HG03060 (cell line): ENCODE data around the gene ARHGAP24.
"Not testable (repeated sequence)": the region's sequence is repeated elsewhere in the genome, so short reads cannot be mapped to it uniquely, and the experiment has no call there.

Experiments
- ATAC-seq: cut with Tn5 transposase; IDR thresholded peaks from one replicate; pipeline ENCODE4 v1.9.1; 2021; ENCODE audit warnings: low read depth, moderate number of reproducible peaks; ENCODE audit not compliant: unreplicated experiment

ARHGAP24 gene

DNA sequence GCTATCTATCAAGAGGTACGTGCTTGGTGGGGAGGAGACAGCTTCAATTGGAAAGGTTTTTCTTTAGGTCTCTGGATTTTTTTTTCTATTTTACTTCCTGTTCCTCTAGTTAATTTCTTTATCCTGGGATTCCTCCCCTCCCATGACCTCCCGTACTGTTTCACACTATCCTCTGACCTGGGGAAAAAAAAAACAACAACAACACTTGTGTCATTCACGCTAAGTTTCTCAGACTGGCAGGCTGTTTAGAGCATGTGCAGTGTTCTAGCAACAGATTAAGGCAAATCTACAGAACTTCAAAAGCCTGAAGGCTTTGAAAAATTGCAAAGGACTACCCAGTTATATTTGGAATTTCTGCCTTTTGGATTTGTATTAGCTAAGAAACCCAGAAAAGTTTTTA is 358.4 kb downstream of the ARHGAP24 start:
- ATAC-seq, result no peak

DNA sequence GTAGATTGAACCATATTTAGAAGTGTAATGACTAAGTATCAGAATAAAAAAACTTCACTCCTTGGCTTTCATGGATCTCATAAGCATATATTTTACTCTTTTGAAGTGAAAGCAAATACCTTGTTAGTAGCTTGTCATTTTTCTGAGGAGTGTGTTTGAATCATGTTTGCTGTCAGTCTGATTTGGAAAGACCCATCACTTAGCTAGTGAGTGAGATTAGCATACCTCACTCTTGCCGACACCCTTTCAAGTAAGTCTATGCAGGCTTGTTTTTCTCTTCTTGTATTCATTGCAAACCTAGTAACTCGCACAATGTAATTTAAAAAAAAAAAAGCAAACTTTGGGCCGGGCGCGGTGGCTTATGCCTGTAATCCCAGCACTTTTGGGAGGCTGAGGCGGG is 360.0 kb downstream of the ARHGAP24 start:
- no peak for ATAC-seq

DNA sequence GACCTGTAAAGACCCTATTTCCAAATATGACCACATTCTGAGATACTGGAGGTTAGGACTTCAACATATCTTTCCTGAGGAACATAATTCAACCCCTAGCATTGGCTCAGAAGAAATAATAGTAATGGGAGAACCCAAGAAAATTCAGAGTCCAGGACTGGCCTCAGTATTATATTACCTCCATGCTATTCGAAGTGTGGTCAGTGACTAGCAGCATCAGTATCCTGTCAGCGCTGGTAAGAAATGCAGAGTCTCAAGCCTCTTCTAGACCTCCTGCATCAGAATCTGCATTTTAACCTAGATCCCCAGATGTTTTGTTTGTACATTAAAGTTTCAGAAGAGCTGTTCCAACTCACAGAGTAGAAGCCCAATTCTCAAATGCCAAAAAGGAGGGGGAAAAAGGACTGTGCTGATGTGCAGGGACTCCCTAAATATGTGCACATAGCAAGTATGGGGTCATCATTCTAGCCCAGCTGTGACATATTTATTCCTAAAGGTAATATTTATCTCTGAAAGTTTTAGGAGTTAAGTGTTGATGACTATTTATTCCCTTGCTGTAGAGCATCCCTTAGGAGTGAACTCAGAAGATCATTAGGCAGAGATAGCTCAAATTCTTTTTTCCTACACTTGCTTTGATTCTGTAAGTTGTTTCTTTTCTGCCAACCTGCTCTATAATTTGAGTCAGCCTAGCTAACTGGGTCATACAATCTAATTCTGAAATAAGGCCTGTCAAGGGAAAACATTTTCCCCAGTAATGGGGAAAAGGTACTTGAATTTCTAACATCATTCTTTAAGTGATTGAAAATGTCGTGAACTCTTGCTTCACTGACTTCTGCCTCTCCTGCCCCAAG is 361.9 kb downstream of the ARHGAP24 start:
- ATAC-seq, result no peak

DNA sequence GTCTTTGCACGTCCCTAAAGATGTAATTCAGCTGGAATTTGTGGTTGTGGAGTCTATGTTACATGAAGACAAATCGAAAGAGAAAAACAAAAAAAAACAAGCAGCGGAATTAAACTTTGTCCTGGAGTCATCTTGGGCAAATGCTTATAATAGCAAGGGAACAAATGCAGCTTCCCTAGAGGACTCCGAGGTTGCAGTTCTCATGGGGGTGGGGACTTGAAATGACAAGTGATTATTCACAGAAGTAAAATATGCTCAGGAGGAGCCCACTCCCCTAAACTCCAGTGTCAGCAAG is 362.4 kb downstream of the ARHGAP24 start:
- ATAC-seq, result no peak

DNA sequence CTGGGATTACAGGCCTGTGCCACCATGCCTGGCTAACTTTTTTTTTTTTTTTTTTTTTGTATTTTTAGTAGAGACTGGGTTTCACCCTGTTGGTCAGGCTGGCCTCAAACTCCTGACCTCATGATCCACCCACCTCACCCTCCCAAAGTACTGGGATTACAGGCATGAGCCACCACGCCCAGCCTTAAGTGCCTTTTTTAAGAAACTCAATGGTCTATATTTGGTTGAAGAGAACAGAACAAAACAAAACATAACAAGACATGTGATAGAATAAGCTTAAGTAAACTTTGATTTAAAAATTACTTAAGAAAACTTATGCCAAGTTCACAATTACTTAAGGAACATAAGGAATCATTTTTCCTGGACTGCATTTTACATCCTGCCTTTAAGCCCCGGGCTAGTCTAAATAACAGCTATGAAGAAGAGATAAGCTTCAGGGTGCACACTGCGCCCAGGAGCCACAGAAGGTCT is 365.1 kb downstream of the ARHGAP24 start:
- not testable (repeated sequence) for ATAC-seq

DNA sequence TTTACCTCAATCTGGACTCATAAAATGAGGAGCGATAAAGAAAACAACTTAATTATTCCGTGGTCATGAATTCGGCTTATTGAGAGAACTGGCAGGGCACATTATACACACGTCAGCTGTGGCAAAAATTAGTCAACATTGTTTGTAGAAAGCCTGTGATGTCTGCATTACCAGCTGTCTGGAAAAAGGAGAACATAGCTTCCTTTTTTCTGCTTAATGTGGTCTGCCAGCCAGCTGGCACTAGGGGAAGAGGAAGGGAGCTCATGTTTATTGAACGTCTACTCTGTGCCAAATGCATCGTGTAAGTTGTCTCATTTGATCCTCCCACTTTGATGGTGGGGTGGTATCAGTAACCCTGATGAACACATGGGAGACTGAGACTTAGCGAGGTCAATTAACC is 367.6 kb downstream of the ARHGAP24 start:
- no peak for ATAC-seq

DNA sequence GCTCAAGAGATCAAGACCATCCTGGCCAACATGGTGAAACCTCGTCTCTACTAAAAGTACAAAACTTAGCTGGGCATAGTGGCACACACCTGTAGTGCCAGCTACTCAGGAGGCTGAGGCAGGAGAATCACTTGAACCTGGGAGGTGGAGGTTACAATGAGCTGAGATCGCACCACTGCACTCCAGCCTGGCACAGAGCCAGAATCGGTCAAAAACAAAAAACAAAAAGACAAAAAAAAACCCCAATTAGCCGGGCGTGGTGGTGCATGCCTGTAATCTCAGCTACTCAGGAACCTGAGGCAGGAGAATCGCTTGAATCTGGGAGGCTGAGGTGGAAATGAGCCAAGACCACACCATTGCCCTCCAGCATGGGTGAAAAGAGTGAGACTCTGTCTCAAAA is 378.8 kb downstream of the ARHGAP24 start:
- ATAC-seq, result not testable (repeated sequence)

DNA sequence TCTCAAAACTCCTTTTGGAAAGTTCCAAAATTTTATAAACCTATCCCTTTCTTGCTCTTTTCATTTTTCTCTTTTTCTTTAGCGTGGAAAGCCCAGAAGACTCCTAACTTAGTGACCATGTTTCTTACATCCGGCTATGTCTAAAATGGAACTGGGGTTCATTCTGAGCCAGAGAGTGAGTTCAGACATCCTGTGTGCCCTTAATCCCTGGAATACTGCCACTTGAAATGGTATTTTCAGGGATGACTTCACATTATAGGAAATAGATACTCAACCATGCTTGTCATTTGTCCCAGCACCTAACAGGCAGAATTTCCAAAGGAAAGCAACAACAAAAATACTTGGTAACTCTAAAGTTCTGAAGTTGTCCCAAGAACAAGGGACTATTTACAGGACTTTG is 379.6 kb downstream of the ARHGAP24 start:
- no peak for ATAC-seq

DNA sequence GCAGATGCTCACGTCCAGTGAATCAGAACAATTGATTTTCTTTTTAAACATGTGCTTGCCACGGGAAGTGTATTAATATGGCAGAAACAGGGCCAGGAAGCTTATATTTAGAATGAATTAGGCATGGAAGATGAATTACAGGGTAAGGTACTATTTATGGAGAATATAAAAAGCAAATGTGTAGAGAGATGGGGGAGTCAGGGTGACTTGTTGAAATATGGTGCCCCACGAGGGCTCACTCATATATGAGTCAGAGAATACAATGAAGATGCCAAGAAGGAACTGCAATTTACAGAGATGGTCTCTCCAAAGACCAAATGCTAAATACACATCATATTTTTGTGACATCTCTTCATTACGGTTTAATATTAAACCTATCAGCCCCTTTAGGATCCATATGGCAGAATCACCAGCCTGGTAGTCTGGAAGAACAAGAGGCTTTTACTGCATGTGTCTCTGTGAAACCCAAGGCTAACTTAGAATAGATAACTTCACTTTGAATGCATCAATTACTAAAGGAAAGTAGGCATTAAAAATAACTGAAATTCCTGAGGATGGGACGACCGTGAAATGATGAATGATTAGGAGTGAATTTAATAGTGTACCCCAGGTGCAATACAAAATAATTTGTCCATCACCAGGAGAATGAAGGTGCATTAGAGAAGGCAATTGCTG is 385.3 kb downstream of the ARHGAP24 start:
- ATAC-seq, result no peak

DNA sequence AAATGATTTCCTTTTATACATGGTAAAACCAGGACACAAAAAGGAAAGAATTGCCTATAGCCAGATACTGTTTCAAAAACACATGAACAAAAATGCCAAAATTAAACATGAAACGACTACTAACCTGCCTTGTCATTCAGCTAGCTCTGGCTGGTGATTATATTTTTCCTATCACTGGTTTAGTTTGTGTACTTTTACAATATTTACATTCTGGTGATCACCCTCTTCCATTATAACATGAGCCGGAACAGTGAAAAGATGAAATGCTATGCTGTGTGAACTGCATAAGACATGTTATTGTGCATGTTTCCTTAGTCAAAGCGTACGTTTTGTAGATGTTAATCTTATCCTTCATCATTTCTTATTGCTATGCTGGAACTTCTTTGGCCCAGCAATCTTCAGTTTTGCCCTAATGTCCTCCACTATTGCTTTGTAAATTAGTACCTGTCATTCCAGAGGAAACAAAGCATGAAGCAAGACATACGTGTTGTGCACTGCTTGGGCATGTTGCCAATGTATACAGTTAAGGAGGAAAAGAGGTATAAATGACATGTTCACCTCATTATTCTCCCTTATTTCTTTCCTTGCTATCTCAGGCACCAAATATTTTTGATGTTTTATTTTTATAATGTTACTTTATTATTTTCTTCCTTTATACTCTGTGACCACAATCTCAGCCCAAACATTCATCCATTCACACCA is 386.3 kb downstream of the ARHGAP24 start:
- ATAC-seq, result no peak

DNA sequence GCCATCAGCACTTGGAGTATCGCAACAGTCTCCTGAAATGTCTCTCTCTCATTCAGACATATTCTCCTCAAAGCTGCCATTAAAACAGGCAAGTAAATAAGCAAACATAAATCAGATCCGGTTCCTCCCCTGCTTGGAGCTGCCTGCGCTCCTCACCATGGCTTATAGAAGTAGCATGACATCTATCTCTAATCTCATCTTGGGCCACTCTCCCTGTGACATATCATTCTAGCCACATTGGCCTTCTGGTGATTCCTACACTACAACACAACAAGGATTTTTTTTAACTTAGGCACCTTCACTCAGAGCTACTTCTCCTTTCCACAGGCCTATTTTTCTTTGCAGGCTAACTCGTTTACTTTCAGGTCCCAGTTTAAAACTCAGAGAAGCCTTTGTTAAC is 387.9 kb downstream of the ARHGAP24 start:
- no peak for ATAC-seq

DNA sequence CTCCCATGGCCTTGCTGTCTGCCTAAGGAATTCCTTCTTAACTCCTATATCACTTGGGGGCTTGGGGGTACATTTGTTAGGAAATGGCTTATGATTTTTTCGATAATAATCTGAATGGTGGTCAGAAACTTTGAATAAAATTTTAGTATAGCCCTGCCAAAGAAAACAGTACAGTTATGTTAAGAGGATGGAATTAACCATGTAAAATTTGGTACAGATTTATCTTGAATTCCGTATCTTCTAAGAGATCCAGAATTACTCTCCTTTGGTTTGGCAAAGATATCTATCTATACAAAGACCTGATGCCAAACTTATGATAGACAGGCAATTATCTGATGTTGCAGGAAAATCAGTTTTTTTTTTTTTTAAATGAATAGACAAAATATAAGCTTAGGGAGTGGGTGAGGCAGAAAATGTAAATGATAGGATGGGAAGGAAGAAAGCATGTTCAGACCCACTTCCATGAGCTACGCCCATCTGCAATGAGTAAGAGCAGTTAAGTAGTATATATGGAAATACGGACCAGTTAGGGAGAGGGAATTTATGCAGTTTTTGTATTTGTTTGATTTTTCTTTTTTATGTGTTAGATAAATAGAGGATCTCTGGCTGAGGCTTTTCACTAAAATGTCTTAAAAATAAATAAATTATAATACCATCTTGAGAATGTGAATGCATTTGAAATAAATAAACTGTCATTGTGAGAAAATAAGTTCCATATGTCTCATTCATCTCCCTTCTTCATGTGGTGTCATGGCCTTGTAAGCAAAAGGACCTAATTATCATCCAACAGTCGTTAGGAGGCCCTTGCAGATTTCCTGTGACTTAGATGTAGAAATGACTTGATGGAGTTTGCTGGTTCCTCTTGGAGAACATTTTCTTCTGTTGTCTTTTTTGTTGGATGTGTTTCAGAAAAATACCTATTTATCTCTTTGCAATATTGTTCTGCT is 389.6 kb downstream of the ARHGAP24 start:
- ATAC-seq, result no peak

DNA sequence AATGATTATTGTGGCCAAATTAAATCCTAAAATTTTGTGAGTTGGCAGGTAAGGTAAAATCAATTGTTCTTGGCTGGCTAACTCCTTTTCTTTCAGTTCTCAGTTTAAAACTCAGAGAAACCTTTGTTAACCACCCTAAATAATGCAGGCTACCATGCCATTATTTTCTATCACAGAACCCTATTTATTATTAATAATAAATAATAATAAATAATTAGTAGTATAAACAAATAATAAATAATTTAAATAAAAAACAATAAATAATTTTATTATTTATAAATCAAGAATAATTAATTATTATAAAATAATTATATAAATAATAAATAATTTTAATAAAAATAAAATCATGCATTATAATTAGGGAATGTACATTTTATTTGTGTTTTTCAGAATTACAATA is 390.3 kb downstream of the ARHGAP24 start:
- no peak for ATAC-seq

DNA sequence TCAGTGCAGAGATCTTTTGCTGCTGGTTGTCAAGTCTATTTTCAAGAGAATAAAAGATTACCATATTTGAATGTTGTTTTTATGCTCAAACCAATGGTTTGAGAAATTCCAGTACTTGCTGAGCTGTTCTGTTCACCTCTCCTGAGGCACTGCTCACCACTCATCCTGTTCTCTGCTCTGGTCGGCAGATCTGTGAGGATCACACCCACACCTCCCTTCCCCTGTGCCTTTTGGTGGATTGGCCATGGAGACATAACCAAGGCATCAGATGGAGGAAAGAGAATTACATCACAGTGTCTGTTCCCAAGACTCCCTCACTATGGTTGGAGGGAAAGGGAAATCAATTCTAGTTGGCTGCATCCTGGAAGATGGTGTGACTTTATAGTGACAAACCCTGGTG is 391.6 kb downstream of the ARHGAP24 start:
- ATAC-seq, result no peak

DNA sequence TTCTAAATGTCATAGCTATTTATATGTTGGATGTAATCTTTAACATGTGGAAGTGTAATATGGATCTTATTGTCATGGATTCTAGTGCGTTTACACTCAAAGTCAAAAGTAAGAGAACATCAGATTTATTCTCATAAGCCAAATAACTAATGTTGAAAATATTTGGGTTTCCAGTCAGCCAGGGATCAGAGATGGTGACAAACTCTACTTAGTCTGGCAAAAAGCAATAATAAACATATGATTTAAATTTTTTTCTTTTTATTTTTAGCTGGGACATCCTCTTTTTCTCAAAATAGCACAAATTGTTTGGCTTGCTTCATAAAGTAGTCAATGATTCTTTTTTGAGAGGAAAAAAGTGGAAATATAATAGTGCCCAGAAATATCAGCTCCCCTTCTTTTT is 392.3 kb downstream of the ARHGAP24 start:
- no peak for ATAC-seq

DNA sequence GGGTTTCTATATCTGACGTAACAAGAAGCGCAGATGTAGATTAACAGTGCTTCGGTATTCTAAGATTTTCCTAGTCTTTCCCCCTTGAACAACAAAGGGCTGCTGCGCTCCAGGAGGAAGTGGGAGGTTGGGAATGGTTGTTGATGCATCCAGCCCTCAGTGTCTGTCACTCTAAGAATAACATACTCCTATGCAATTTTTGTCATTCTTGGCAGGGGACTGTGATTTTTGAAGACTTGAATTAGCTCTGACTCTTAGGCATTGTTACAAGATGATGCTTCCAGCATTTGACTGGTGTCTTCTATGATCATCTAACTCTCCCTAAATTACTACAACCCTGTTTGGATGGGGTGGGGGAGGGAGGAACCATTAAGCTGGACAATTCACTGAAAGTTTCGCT is 394.2 kb downstream of the ARHGAP24 start:
- ATAC-seq, result no peak

DNA sequence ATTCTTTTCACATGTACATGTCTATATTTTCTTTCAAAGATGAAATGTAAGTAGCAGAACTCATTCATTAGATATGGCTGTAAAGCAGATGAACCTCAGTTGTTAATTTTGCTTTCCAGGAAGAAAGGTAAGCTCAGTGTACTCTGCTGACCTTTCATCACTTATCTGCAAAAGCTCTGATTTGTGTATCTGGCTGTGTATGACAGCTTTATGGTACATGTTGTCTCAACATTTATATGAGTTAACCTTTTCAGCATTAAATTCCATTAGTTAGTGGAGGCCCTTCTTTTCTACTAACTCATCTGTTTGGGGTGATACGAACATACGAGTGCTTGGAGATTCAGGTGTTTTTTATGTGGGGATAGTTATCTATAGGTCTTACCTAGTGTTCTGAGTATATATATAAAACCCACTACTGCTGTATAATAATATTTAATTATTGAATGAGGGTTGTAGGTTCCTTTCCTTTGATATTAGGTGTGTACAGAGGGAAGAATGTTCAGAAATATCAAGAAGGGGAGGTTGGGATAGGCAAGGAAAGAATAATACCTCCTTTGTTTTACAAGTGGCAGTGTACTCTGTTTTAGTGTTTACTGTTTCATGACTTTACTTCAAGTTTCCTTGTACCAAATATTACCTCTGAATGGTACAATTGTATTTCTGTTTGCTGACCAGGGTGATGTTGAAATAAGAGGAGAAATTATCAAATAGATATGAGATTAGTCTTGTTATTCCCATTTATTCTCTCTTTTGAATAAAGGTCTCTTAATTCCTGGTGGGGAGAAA is 395.5 kb downstream of the ARHGAP24 start:
- no peak for ATAC-seq

DNA sequence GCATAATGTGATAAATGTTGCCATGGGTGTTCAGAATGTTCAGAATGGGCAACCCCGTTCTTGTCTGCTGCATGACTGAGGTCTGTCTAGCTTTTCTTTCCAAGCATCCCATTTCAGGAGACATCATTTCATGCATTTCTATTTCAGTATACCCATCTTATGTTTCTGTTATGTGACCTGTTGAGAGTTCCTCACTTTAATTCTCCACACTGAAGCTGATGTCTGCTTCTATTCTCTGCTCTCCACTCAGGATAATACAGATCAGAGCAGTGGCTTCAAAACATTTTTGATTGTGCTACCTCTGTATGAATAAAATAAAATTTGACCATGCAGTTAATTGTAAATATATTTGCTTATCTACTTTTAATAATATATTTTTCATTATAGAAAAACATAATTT is 398.6 kb downstream of the ARHGAP24 start:
- ATAC-seq, result no peak

DNA sequence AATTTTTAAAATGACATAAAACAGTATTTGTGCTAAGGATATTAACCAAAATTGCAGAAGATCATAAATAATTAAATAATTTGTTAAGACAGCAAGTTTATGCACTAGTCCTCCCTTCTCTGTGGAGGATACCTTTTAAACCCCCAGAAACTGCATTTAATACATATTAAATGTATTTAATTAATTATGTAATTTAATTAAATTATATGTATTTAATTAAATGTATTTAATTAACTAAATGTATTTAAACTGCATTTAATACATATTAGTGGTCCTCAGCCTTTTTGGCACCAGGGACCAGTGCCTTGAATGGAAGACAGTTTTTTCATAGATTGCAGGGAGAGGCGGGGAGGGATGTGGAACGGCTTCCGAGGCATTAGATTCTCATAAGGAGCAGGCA is 404.6 kb downstream of the ARHGAP24 start:
- no peak for ATAC-seq

DNA sequence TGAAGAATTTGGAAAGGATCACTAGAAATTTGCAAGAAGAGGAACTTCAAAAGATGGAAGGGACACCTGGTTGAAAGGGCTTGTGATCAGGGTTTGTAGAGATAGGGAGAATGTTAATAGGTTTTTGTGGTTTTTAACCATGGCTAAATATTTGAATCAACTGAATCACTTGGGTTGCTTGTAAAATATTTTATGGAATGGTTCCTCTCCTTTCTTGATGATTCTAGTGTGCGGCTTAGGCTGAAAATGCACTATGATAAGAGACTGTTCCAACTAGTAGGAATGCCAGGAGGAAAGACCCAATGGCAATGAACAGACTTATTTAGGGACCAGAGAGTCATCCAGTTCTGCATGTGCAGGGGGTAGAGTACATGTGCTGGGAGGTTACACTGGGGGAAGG is 408.2 kb downstream of the ARHGAP24 start:
- ATAC-seq, result no peak
